SK-N-DZ (cell line): ENCODE data around the gene THAP7.
"Not testable (repeated sequence)": the region's sequence is repeated elsewhere in the genome, so short reads cannot be mapped to it uniquely, and the experiment has no call there.

ENCODE experiments used
- DNase-seq: peaks from one replicate; pipeline ENCODE4 v3.0.0-alpha.2; 2015; ENCODE audit warnings: low spot score

THAP7 gene

GRCh38 chr22:20979940-20980453 lies 21.9 kb downstream of the THAP7 start:
- DNase-seq, result no peak

- peak; percentile 76 for DNase-seq
These were observed 22.6 kb downstream of the THAP7 start for GRCh38 chr22:20979243-20979809.

GRCh38 chr22:20978419-20978818 lies 23.5 kb downstream of the THAP7 start:
- DNase-seq, result no peak

GRCh38 chr22:20977516-20978170 lies 24.3 kb downstream of the THAP7 start:
- no peak for DNase-seq

GRCh38 chr22:20977019-20977418 lies 24.9 kb downstream of the THAP7 start:
- no peak for DNase-seq

GRCh38 chr22:20976291-20976877 lies 25.5 kb downstream of the THAP7 start:
- DNase-seq, result no peak

GRCh38 chr22:20975541-20976290 lies 26.2 kb downstream of the THAP7 start:
- DNase-seq, result no peak

- no peak for DNase-seq
These were observed 27.5 kb downstream of the THAP7 start for GRCh38 chr22:20974336-20974955.

GRCh38 chr22:20973634-20974286 lies 28.2 kb downstream of the THAP7 start:
- DNase-seq, result no peak

GRCh38 chr22:20972933-20973577 lies 28.9 kb downstream of the THAP7 start:
- no peak for DNase-seq

- not testable (repeated sequence) for DNase-seq
These were observed 29.8 kb downstream of the THAP7 start for GRCh38 chr22:20972014-20972694.

- no peak for DNase-seq
These were observed 30.8 kb downstream of the THAP7 start for GRCh38 chr22:20970939-20971657.

GRCh38 chr22:20968281-20968977 lies 33.5 kb downstream of the THAP7 start:
- no peak for DNase-seq

- DNase-seq, result no peak
These were observed 34.2 kb downstream of the THAP7 start for GRCh38 chr22:20967697-20968211.

GRCh38 chr22:20966883-20967696 lies 34.8 kb downstream of the THAP7 start, which contains the start of gene AIFM3:
Gene AIFM3, plus strand, starts transcription at chr22:20967255. Its CDS starts 690 bp downstream, at chr22:20967945.
- DNase-seq, result no peak

- no peak for DNase-seq
These were observed 35.7 kb downstream of the THAP7 start for GRCh38 chr22:20965888-20966855.
